Mesodermal cell (in vitro differentiated cells): ENCODE data around the gene GCK.
"Not testable (repeated sequence)": the region's sequence is repeated elsewhere in the genome, so short reads cannot be mapped to it uniquely, and the experiment has no call there.

Experiments used
- H3K27ac ChIP-seq: 2 replicates; pipeline ENCODE4 v1.7.0; 2013; ENCODE audit warnings: mild to moderate bottlenecking, low read depth, low read length, moderate library complexity; ENCODE audit not compliant: severe bottlenecking
- H3K36me3 ChIP-seq: 2 replicates; pipeline ENCODE4 v1.7.1; 2013; ENCODE audit warnings: mild to moderate bottlenecking, low read length, moderate library complexity; ENCODE audit not compliant: control insufficient read depth, insufficient read depth
- H3K4me1 ChIP-seq: one replicate; pipeline ENCODE4 v1.7.1; 2013; ENCODE audit warnings: mild to moderate bottlenecking, low read length; ENCODE audit not compliant: insufficient read depth, control insufficient read depth, poor library complexity, severe bottlenecking
- H3K4me3 ChIP-seq: 2 replicates; pipeline ENCODE4 v1.7.0; 2013; ENCODE audit warnings: low read length, control low read depth, mild to moderate bottlenecking; ENCODE audit not compliant: insufficient read depth, poor library complexity, severe bottlenecking; ENCODE audit errors: extremely low read depth
- H3K9me3 ChIP-seq: 2 replicates; pipeline ENCODE4 v1.7.1; 2013; ENCODE audit warnings: mild to moderate bottlenecking, low read length, moderate library complexity; ENCODE audit not compliant: control insufficient read depth
- WGBS, 2 experiments: methylation state at CpG; one replicate each; pipeline ENCODE4 v1.1.5; 2013; ENCODE audit warnings: missing lambda C conversion rate in 2 of 2; ENCODE audit not compliant: insufficient coverage in 2 of 2; 5-methylcytosine and 5-hydroxymethylcytosine counted together

GCK gene

DNA sequence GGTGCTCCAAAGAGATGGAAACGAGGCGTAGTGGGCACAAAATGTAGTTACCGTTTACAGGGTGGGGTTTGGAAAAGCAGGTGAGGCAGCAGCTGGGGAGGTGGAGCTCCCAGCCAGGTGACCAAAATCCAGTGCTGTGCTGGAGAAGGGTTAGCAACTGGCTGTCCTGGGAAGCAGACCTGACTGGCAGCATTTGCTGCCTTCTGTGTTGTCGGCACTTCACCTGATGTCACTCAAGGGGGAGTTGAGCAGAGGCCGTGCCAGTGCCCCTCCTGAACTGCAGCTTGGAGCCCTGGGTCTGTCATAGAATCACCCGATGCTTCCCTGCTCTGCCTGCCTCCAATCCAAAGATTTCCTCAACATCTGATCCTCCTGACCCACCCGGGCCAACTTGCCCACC lies 12.8 kb downstream of the GCK start:
- WGBS, 2 experiments, result 91 to 96% methylated on average over 5 to 7 of the region's 7 CpGs
- Histone ChIP-seq H3K9me3 (no peaks in the 10 kb centered on the region), H3K36me3 (no peaks in the 10 kb centered on the region), H3K27ac (no peak overlapping the region), H3K4me1 (no peaks in the 10 kb centered on the region), H3K4me3 (no peak overlapping the region)

DNA sequence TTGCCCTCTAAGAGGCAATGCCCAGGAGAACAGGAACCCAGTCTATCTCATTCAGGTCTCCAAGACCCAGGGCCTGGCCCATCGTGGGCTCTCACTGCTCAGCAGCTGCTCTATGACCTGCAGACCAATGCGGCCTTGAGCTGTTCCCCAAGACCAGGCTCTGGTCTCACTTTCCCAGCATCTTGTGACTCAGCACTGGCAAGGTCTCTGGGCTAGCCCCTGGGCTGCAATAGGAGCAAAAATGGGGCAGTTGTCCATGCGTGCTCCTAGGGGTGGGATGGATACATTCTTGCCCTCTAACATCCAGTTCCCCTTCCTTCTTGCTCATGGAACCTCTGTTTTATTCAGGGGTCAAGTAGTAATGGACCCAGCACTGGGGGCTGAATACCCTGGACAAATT lies 13.5 kb downstream of the GCK start:
- no peak overlapping the region for H3K27ac ChIP-seq
- H3K9me3 ChIP-seq, result no peaks in the 10 kb centered on the region
- no peaks in the 10 kb centered on the region for H3K36me3 ChIP-seq
- WGBS, 2 experiments, result 90 to 100% methylated on average over 3 of the region's 3 CpGs
- H3K4me3 ChIP-seq, result no peak overlapping the region
- H3K4me1 ChIP-seq, result no peaks in the 10 kb centered on the region

GRCh38 chr7:44174694-44174948 lies 14.6 kb downstream of the GCK start:
- H3K4me1 ChIP-seq, H3K9me3 ChIP-seq, H3K36me3 ChIP-seq, H3K4me3 ChIP-seq, H3K27ac ChIP-seq: not testable (repeated sequence)
- 100% methylated on average over 1 of the region's 1 CpG; no CpG with 5 or more reads in 1 of the 2 experiments for WGBS, 2 experiments

DNA sequence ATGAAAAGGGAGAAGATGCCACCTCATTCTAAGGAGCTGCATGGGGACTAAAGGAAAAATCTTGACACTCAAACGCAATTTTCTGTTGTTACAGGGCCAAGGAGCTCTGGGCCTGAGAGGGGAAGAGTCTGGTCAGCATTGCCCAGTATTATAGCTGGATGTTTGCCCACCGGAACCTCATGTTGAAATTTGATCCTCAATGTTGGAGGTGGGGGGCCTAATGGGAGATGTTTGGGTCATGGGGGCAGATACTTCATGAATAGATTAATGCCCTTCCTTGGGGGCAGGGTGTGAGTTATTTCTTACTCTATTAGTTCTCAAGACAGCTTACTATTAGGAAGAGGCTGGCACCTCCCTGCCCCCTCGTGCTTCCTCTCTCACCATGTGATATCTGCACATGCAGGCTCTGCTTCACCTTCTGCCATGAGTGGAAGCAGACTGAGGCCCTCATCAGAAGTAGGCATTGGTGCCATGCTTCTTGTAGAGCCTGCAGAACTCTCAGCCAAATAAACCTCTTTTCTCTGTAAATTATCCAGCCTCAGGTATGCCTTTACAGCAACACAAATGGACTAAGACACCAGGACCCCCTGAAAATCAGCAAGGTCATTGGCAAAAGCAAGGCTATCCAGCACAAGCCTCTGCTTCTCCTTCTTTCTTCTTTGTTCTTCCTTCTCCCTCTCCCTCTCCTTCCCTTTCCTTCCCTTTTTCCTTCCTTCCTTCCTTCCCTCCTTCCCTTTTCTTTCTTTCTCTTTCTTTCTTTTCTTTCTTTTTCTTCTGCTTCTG lies 15.1 kb downstream of the GCK start:
- Histone ChIP-seq H3K36me3 (no peaks in the 10 kb centered on the region), H3K4me1 (no peaks in the 10 kb centered on the region), H3K4me3 (no peak overlapping the region), H3K27ac (no peak overlapping the region), H3K9me3 (no peaks in the 10 kb centered on the region)
- WGBS, 2 experiments, result 77 to 83% methylated on average over 3 of the region's 3 CpGs

- WGBS, 2 experiments, result 95 to 96% methylated on average over 4 to 5 of the region's 6 CpGs
- H3K4me3 ChIP-seq, result no peak overlapping the region
- H3K9me3 ChIP-seq, result no peaks in the 10 kb centered on the region
- no peak overlapping the region for H3K27ac ChIP-seq
- no peaks in the 10 kb centered on the region for H3K36me3 ChIP-seq
- no peaks in the 10 kb centered on the region for H3K4me1 ChIP-seq
Observed at GRCh38 chr7:44172803-44173424, 16.3 kb downstream of the GCK start.

DNA sequence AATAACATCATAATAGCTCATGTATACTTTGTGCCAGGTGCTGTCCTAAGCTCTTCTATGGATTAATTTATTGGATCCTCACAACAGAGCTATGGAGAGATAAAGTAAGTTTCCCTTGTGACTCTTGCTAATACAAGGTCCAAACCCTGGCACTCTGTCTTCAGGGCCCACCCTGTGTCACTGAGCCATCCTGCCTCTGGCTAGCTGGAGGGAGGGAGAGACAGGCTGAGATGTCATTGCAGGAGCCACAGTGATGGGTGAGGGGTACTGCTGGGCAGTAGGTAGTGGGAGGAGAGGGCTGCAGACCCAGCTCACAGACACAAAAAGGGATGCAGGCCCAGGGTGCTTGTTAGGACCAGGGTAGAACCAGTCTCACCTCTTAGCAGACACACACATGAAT lies 16.9 kb downstream of the GCK start:
- Histone ChIP-seq H3K36me3 (no peaks in the 10 kb centered on the region), H3K27ac (no peak overlapping the region), H3K4me3 (no peak overlapping the region), H3K9me3 (no peaks in the 10 kb centered on the region), H3K4me1 (no peaks in the 10 kb centered on the region)

DNA sequence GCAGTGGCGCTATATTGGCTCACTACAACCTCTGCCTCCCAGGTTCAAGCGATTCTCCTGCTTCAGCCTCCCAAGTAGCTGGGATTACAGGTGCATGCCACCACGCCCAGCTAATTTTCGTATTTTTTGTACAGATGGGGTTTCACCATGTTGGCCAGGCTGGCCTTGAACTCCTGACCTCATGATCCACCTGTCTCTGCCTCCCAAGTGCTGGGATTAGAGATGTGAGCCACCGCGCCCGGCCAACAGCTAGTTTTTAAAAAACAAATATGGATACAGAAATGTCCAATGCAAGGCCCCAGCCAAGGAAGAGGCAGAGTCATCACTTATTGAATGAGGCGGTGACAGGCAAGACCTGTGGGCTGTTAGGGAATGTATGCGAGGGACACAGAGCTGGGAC lies 17.3 kb downstream of the GCK start:
- not testable (repeated sequence) for H3K27ac ChIP-seq, H3K36me3 ChIP-seq, H3K4me1 ChIP-seq, H3K9me3 ChIP-seq, H3K4me3 ChIP-seq
- 91 to 93% methylated on average over 6 to 7 of the region's 9 CpGs for WGBS, 2 experiments

GRCh38 chr7:44167920-44168319 lies 21.3 kb downstream of the GCK start:
- H3K4me3 ChIP-seq, result no peak overlapping the region

GRCh38 chr7:44163591-44163990 lies 25.6 kb downstream of the GCK start:
- Histone ChIP-seq H3K27ac (no peak overlapping the region), H3K9me3 (no peaks in the 10 kb centered on the region)
- WGBS, 2 experiments, result 67% methylated on average over 1 of the region's 1 CpG; no CpG with 5 or more reads in 1 of the 2 experiments

More at GRCh38 chr7:44167920-44168319, 21.3 kb downstream of the GCK start:
- H3K27ac ChIP-seq, result no peak overlapping the region
- peaks cover 6% of the 10 kb centered on the region for H3K4me1 ChIP-seq
- no peaks in the 10 kb centered on the region for H3K9me3 ChIP-seq
- H3K36me3 ChIP-seq, result no peaks in the 10 kb centered on the region

DNA sequence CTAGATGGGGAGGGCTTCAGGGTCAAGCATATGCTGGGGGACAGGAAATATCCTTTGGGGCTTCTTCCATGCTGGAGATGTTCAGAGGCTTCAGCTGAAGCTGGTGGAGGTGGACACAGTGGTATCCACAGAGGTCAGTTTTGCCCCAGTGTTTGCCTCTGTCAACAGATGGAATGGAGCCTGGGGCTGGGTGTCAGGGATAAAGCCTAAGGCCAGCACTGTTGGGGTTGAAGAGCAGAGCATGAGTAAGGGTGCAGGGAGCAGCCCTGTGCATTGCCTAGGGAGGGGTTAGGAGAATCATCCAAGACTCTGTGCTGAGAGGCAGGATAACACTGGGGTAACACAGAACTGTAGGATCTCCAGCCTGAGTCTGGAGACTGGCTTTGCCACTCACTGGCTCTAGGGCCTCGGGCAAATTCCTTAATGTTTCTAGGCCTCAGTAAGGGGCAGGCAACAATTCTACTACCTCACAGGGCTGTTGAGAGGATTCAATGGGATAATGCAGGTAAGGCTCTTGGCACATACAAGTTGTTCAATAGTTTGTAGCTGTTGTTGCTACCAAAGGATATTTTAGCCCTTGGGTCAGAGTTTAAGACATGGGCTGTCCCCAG lies 26.3 kb downstream of the GCK start:
- Histone ChIP-seq H3K4me1 (peaks cover 8% of the 10 kb centered on the region), H3K36me3 (no peaks in the 10 kb centered on the region), H3K4me3 (no peak overlapping the region), H3K27ac (no peak overlapping the region), H3K9me3 (no peaks in the 10 kb centered on the region)
- no CpG with 5 or more reads among the region's 1 CpG for WGBS, 2 experiments

More at GRCh38 chr7:44163591-44163990, 25.6 kb downstream of the GCK start:
- peaks cover 8% of the 10 kb centered on the region for H3K4me1 ChIP-seq
- H3K36me3 ChIP-seq, result no peaks in the 10 kb centered on the region
- H3K4me3 ChIP-seq, result no peak overlapping the region

GRCh38 chr7:44162179-44162578 lies 27.1 kb downstream of the GCK start:
- no peaks in the 10 kb centered on the region for H3K36me3 ChIP-seq
- H3K27ac ChIP-seq, result no peak overlapping the region
- 86 to 97% methylated on average over 4 of the region's 4 CpGs for WGBS, 2 experiments
- H3K4me1 ChIP-seq, result peaks cover 8% of the 10 kb centered on the region
- H3K9me3 ChIP-seq, result no peaks in the 10 kb centered on the region
- H3K4me3 ChIP-seq, result no peak overlapping the region
